Dermis microvascular lymphatic vessel endothelial cell (primary cell): ENCODE data around the gene TNFRSF8. TPM values are rescaled to one million over a fixed set of nuclear protein-coding genes. Genes with fewer than 3 reads are reported as not detected.

Source experiments
- DNase-seq, 2 donors: peaks; one replicate each; pipeline versions ENCODE4 v3.0.0 to v3.0.0-alpha.2; 2010; ENCODE audit warnings: low read depth in 2 of 2
- total RNA-seq: library from RNA; depleted of rRNA; stranded (reverse); fragments of >200 nt; gene quantifications from 2 replicates; pipeline ENCODE4 v1.2.1, GENCODE V29; 2014

Gene TNFRSF8
- total RNA-seq, 1 donor from 2014 or later, result not detected

DNA sequence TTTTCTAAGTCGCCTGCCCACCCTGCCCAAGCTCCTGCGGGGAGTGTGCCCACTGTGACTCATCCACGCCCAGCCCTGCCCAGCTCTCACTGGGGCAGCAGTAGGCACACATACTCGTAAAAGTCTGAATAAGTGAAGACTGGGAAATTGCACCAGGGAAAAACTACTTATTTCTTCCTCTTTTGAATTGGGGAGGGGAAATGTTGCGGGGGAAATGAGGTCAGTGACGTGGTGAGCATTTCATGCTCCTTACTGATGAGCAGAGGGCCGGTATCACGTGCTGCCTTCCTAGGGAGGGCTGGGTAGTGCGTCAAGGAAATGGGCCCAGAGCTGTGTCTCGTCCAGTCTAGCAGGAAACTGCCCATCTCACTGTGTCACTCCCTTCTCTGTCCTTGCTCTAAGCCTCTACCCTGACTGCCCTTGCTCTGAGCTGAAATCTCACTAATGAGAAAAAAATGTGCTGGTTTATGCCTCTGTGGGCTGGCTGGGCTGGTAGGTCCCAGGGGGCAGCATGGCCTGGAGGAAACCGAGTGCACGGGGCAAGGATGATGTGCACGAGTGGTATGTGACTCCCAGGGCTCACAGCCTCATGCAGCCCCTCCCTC is 90.2 kb downstream of the TNFRSF8 start:
- peak in 1 of 2 donors; percentile 57 for DNase-seq

DNA sequence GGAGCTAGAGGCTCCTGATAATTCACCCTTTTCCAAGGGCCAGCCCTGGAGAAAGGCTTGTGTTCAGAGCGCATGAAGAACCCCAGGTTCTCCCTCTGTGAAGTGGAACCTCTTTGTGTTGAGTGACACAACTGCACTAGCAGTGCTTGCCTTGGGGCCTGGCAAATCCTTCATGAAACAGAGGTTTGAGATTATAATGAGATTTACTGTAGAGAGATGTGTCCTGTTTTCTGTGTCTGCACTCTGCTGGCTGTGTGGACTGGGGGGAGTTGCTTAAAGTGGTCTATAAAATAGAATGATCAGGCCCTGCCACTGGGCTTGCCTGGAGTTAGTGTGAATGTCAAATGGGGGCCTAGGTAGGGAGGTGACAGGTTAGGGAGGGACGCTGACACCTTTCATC is 92.2 kb downstream of the TNFRSF8 start:
- no peak for DNase-seq

DNA sequence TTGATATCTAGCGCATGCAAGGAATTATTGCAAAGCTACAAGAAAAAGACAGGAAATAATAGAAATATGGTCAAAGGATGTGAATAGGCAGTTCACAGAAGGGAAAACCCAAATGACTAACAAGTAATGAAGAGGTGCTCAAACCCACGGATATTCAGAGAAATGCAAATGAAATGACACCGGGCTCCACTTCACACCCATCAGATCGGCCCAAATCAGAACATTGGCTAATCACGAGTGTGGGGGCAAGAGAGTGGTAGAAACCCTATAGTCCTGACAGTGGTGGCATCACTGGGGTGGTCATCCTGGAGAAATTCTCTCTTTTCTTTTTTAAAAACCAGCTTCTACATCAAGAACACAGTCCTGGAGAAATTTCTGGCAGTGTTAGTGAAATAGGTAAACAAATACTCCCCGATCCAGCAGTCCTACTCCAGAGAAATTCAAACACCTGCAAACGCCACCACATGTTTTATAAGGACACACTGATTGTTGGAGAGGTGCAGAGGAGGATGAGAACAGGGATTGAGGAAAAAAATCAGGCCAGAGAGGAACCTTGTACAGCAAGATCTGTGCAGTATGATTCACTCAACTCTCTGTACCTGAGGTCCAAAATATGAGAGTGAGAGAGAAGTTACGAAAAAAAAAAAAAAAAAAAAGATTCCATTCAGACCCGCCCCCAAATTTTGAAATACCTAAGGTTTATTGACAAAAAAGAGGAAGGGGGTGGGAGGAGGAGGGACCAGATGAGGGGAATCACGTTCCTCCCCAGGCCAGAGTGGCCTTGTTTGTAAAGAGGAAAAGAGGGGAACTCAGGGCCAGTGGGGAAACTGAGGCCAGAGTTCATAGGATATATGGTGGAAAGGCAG is 94.5 kb downstream of the TNFRSF8 start:
- DNase-seq, result no peak

DNA sequence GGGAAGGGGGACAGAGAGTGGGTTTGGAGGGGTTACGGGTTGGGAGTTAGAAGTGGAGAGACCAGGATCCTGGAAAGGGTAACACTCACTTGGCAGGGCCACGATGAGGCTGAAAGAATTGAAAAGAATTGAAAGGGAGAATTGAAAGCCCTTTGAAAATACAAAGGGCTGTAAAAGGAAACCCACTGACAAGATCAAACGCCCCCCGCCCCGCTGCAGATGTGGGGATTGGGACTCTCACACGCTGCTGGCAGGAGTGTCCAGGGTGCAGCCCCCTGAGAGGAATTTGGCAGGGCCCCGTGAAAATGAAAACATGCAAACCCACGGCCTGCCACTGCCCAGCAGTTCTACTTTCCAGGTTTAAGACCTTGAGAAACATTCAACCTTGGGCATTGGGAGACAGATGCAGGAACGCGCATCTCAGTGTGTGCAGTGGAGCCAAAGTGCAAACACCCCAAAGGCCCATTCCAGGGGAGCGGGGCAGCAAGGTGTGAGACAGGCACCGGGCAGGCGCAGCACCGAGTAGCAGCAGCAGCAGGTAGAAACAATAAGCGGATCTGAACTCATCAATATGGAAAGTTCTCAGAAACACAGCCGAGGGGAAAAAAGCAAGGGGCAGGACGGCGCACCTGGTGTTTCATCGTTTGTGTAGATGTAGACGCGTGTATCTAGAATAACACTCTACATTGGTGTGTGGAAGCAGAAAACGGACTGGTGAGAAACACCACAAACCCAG is 95.4 kb downstream of the TNFRSF8 start:
- DNase-seq, result no peak

DNA sequence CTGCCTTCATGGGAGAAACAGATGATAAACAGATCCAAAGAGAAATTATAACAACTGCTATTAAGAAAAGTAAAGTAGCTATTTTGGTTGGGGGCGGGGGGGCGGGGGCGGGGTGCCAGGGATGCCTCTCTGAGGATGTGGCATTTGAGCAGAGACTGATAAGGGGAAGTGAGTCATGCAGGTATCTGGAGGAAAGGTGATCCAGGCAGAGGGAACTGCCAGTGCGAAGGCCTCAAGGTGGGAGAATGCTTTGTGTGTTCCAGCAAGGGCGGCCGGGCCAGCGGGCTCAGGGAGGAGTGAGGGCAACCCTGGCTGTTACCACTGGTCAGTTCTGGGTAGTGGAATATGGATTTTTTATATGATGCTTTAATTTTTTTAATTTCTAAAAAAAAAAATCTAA is 96.7 kb downstream of the TNFRSF8 start:
- no peak for DNase-seq

DNA sequence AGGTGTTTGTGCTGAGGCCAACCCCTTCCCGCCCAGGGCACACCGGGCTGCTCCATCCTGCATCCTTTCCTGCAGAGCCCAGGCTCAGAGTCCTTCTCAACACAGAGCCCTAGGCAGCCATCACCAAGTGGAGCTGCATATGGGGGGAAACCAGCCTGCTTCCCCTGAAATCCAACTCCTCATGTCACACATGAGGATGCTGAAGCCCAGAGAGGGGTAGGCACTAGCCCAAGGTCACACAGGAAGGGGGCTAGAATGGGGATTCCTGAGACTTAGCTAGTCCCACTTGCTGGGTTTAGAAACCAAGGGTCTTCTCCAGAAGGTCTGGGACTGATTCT is 98.2 kb downstream of the TNFRSF8 start:
- no peak for DNase-seq

DNA sequence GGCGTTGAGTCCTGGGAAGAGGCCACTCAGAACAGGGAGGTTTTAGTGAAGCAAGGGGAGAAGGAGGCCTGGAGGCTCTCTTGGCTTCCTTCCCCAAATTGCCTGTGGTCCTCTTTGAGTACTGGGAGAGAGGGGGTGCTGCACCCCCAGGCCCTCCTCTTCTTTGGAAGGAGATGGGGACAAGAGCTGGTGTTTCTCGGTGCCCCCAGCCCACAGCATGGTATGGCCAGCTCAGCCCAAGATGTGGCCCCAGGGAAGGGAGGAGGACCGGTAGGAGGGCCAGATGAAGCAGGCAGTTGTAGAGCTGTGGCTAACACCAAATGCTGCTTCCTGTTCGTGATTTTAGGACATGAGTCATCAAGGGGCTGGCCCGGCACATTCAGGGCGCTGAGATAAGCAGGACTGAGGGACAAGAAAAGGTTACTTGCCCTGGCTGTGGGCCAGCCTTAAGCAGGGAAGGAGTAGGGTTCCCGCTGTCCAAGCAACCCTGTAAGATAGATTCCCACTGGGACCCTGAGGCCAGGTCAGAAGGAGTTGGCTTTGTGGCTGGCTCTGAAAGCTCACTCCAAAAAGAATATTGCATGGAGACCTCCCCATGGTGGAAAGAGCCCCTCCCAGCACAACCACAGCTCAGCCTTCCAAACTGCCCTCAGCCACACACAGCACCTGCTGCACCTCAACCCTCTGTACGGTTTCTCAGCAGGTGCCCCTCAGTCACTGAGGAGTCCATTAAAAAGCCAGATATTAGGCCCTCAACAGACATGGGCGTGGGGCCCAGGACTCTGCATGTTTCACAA is 98.8 kb downstream of the TNFRSF8 start:
- DNase-seq, result peak in 1 of 2 donors; percentile 95

DNA sequence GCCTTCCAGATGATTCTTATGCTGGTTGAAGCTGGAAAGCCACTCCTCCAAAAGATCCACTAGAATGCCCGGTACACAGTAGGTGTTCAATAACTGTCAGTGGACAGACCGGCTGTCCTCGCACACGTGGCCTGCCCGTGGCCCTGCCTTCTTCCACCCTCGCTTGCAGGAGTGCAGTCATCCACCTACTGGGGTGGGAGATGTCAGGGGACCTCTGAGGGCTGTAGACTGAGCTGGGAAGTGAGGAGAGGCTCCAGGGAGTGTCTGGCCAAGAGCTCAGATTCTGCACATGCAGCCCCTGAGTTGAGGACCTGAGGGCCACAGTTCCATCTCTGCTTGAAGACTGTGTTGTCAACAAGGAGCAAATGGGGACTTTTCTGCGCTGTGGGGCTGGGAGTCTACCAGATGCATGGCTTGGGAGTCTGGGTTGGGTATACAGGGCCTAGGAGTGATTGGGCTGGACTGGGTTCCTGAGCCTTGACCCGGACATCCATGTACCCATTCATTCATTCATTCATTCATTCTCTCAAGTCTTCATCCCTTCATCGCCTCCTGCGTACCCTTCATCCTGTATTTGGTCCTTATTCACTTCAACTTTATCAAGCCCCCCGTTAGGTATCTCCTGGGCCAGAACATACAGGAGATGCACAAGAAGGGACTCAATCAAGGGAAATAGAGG is 99.5 kb downstream of the TNFRSF8 start:
- no peak for DNase-seq

DNA sequence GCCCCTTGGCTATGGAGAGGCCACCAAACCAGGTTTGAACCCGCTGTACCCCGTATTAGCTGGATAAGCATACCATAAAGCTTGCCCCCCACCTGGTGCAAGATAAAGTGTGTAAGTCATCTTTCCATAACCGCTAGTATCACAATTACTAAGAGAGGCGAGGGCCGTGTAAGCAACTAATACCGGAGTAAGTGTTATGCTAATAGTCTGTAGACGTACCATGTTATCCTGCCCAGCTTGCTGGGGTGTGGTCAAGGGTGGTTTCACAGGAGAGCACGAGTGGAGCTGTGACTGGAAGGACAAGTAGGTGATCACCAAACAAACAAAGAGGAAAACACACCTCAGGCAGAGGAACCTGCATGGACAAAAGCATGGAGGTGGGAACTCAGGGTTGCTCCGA is 100.1 kb downstream of the TNFRSF8 start:
- no peak for DNase-seq

DNA sequence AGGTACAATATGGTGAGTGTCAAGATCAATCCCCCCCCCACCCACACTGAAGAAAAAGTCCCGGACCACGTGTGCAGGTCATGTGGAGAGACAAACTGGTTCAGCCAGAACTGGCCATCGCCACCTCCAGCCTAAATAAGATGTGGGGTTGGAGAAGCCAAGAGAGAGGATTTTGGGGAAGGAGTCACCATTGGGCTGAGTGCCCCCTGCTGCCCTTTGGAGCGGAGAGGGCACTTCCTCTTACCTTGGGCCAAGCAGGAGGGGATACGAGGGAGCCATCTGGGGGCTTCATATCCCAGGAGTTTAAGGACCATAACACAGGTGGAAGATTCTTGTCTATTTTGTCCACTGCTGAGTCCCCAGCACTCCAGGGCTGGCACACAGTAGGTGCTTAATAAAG is 101.1 kb downstream of the TNFRSF8 start:
- DNase-seq, result no peak

DNA sequence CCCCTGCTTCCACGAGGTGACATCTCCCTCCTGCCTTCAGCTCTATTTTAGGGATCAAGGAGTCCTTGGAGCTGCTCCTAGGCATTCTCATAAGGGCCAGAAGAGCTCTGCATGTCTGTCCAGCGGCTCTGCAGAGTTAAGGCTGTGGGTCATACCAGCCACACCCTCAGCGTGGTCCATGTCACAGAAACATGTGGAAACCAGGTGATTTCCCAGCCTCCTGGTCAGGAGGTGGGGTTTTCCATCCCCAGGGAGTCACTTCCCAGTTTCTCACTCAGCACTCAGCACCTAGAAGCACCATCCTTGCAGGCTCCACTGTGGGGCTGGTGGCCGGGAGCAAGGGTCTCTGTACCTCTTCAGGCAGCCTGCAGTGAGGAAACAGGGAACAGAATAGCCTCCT is 102.2 kb downstream of the TNFRSF8 start:
- DNase-seq, result no peak

DNA sequence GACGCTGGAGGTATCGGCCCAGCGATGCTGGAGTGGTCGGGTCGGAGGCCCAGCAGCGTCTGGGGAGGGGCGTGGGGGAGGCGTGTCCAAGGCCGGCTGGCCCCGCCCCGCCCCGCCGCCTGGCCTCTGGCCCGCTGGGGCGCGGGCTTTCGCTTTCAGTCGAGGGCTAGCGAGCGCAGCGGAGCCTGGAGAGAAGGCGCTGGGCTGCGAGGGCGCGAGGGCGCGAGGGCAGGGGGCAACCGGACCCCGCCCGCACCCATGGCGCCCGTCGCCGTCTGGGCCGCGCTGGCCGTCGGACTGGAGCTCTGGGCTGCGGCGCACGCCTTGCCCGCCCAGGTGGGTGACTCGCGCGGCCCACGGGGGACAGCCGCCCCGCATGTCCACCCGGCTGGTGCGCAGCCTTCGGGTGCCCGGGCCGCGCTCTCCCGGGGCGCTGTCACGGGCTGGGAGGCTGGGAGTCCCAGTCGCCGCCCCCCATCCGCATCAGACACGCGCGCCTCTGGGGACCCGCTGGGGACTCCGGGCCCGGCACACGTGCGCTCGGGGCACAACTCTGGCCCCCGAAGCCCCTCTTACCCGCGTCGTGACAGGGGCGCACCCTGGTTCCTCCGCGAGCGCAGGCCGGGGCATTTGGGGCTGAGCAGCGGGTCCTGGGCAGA is 103.9 kb downstream of the TNFRSF8 start, which contains the start of gene TNFRSF1B:
Gene TNFRSF1B, plus strand, starts transcription at position 158 of the 659 bp plus-strand sequence. Its CDS starts 101 bp downstream, at position 259.
- peak in 1 of 2 donors; percentile 68 for DNase-seq

DNA sequence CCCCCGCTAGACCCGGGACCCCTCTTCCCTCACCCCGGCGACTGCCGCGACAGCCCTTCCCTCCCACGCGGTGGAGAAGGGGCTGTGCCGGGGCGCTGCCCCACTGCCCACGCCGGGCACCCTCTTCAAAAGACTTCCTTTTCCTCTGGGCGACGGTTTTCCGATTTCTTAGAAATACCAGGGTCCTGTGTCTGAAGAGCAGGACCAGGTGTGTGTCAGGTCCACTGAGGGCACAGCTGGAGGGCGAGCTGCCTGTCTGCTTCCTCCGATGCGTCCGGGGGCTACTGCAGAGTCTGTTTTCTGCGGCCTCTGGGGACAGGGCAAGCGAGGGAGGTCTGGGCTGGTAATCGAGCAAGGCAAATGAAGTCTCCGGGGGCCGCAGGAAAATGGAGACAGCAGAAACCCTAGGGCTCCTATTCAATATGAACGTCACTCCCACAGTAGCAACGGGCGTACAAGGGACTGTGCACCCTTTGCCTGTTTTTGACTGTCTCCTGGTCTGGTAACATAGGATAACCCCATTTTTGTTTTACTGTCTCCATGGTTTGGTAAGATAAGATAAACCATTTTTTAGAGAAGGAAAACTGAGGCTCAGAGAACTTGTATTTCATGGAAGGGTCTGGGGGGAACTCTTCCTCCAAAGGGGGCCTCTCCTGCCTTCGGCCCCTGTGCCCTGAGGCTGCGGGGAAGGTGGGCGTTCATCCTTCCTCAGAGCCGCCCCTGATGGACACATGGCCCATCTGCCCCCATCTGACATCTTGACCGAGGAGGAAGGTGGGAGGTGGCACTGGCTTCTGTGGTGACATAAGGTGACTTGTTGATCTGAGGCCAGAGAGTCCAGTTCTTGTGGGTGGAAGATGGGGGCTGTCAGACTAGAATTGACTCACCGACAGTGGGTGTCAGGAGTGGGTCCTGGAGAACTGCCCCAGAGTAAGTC is 104.7 kb downstream of the TNFRSF8 start:
- no peak for DNase-seq

DNA sequence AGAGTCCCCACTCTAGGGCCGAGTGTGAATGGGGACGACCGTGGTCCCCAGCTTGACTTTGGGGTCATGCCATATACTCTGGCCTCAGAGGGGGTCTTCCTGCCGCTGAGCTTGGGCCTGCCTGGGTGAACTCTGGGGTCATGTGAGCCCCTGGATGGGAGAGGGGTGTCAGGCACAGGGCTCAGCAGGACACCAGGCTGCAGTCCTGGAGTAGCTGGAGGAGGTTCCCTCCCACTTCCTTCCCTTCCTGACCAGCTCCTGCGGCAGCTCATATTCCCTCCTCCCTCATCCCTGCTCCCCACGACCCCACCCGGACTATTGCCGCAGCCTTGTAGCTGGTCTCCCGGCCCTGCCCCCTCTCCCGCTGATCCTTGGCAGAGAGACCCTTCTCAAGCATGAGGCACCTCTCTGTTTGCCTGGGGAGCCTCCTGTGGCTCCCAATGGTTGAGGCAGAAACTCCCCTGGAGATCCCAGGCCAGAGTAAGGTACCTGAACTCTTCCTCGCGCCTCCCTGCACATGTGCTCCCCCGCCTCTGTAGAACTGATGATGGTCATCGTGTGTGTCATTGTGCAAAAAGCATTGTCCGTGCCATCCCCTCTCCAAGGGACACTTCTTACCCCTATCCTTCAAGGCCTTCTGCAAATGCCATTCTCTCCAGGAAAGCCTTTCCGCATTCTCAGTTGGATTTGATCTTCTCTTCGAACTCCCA is 105.5 kb downstream of the TNFRSF8 start:
- peak in 1 of 2 donors; percentile 51 for DNase-seq

DNA sequence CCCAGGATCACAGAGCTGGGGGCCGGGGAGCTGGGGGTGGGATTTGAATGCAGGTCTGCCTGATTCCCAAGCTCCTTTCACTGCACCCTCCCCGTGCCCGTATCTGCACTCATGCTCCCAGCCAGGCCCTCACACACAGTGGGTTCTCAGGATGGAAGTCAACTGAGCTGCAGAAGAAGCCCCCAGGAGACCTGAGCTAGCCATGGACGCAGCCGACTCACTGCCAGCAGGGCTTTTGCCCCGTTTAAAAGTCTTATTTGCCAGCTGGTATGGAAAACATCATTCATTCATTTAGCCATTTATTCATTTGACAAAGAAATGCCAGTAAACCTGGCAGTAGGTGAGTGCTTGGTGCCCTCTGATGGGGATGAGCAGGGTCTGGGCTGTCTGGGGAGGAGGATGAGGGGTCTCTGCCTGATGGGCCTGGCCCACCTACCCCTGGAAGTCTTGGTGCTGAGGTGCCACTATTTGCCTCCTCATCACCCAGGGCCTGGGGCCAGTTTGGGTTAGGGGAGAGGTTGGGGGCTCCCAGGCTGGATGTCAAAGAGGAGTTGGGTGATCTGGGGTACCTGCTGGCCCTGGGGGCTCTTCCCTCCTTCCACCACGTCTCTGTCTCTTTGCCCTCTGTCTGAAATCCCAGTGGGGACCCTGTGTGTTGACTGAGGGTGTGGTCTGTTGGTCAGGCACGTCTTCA is 106.5 kb downstream of the TNFRSF8 start:
- DNase-seq, result no peak

DNA sequence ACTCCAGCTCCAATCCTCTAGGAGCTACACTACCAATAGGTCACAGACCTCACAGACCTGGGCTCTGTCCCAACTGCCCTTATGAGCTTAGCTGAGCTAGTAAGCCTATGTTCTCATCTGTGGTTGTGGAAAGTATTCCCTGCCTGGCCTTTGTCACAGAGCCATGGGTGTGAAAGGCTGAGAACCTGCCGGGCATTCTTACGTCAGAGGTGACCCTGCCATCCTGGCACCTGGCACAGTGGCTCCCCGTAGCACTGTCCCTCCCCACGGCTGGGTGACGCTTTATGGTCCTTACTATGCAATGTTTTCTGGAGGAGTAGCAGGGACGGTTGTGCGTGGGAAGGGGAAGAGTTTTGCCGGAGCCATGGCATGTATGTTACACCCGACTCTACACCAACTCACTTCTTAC is 107.2 kb downstream of the TNFRSF8 start:
- no peak for DNase-seq

DNA sequence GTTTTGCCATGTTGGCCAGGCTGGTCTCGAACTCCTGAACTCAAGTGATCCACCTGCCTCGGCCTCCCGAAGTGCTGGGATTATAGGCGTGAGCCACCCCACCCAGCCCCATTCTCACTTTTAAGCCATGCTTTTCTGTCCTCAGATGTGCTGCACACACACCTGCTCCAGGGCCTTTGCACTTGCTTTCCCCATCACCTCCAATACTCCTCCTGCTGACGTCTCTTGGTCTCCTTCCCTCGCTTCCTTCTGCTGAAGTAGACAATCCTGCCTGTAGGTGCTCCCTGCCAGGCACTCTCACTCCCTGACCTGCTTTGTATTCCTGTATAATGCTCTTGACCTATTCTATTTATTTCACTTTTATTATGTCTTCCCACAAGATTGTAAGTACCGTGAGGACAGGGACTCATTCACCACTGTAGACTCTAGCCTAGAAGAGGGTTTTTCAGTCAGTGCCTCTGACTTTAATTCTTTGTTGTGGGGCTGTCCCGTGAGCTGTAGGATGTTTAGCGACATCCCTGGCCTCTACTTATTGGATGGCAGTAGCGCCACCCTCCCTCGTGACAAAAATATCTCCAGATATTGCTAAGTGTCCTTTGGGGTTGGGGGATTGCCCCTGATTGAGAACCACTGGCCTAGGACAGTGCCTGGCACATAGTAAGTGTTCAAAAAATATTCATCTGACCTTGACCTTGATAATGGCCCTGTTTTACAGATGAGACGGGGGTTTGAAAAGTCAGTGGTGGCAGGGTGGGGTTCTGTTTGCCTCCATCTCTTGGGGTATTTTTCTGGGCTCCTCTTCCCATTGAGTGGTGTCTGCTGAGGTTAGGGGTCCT is 108.3 kb downstream of the TNFRSF8 start:
- DNase-seq, result no peak
